LNCaP clone FGC (cell line): ENCODE measurements around the gene RALGAPA1.
A peak's percentile ranks its signal among the peaks of the same experiment; 100 is the strongest.

ENCODE experiments used
- DNase-seq: peaks from one replicate; pipeline ENCODE4 v3.0.0-alpha.2; 2011; ENCODE audit warnings: low read depth
- H3K4me3 ChIP-seq: 2 replicates; pipeline ENCODE4 v1.5.1; 2011; ENCODE audit warnings: mild to moderate bottlenecking, low read depth, low read length, control low read depth
- CTCF ChIP-seq: IDR thresholded peaks from 2 replicates; pipeline ENCODE4 v1.5.1; 2012; ENCODE audit warnings: mild to moderate bottlenecking; ENCODE audit not compliant: control insufficient read depth, insufficient read depth; ENCODE audit errors: extremely low read depth

RALGAPA1 gene

GRCh38 chr14:35699791-35700444 is 109.2 kb downstream of the RALGAPA1 start:
- no peak overlapping the region for H3K4me3 ChIP-seq
- TF ChIP-seq CTCF = no peak
- DNase-seq = no peak

- DNase-seq = no peak
- no peak for TF ChIP-seq CTCF
- no peak overlapping the region for H3K4me3 ChIP-seq
These were observed 112.5 kb downstream of the RALGAPA1 start for GRCh38 chr14:35696575-35696974.

- H3K4me3 ChIP-seq = no peak overlapping the region
- TF ChIP-seq CTCF = no peak
These were observed 113.0 kb downstream of the RALGAPA1 start for GRCh38 chr14:35696119-35696518.

GRCh38 chr14:35695647-35696046 is 113.4 kb downstream of the RALGAPA1 start:
- TF ChIP-seq CTCF = no peak
- peak; percentile 14 for DNase-seq
- H3K4me3 ChIP-seq = no peak overlapping the region

More at GRCh38 chr14:35696119-35696518, 113.0 kb downstream of the RALGAPA1 start:
- DNase-seq = no peak

GRCh38 chr14:35695072-35695471 is 114.0 kb downstream of the RALGAPA1 start:
- no peak for DNase-seq
- H3K4me3 ChIP-seq = no peak overlapping the region
- no peak for TF ChIP-seq CTCF

GRCh38 chr14:35689000-35689460 is 120.1 kb downstream of the RALGAPA1 start:
- DNase-seq = no peak
- H3K4me3 ChIP-seq = no peak overlapping the region
- TF ChIP-seq CTCF = no peak

- H3K4me3 ChIP-seq = no peak overlapping the region
- TF ChIP-seq CTCF = no peak
- DNase-seq = no peak
These were observed 120.8 kb downstream of the RALGAPA1 start for GRCh38 chr14:35688126-35688826.
